HG03280 (cell line): Measurements from ENCODE around the gene ZDHHC3.
"Not testable (repeated sequence)": the region's sequence is repeated elsewhere in the genome, so short reads cannot be mapped to it uniquely, and the experiment has no call there.

Experiments
- ATAC-seq: cut with Tn5 transposase; IDR thresholded peaks from one replicate; pipeline ENCODE4 v1.9.1; 2021; ENCODE audit warnings: mild to moderate bottlenecking, moderate library complexity; ENCODE audit not compliant: unreplicated experiment

Gene ZDHHC3

GRCh38 chr3:44966795-44967278 lies 9.1 kb downstream of the ZDHHC3 start:
- ATAC-seq: no peak

- no peak for ATAC-seq
Measured at GRCh38 chr3:44965165-44965564, 10.8 kb downstream of the ZDHHC3 start.

GRCh38 chr3:44963571-44964325 lies 12.2 kb downstream of the ZDHHC3 start:
- ATAC-seq: no peak

- no peak for ATAC-seq
Measured at GRCh38 chr3:44962621-44963393, 13.2 kb downstream of the ZDHHC3 start.

- ATAC-seq: no peak
Measured at GRCh38 chr3:44961888-44962287, 14.1 kb downstream of the ZDHHC3 start.

DNA sequence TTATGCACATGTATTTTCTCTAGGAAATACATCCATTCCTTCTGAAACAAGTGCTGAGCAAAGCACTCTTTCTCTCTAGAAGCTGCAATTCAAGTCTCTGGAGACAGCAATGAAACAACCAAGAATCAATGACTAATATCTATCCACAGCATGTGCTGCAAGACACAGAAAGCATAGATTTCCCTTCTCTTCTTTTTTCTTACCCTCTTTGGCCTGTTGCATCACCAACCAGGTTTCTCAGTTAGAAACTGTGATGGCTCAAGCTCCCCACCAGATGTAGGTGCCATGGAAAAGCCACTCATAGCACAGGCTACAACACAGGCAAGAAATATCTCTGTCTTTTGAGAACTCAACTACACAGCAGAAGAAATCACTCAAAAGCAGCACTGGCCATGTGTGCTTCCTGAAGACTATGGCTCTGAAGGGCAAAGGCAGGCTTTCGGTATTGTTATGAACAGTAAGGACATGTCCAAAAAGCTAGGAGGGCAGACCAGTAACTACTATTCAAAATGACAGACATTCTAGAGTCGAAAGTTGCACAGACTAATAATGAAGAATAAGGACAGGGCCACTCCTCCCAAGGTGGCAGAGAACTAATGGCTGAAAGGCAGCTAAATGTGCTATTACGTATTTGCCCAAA lies 15.5 kb downstream of the ZDHHC3 start:
- no peak for ATAC-seq

DNA sequence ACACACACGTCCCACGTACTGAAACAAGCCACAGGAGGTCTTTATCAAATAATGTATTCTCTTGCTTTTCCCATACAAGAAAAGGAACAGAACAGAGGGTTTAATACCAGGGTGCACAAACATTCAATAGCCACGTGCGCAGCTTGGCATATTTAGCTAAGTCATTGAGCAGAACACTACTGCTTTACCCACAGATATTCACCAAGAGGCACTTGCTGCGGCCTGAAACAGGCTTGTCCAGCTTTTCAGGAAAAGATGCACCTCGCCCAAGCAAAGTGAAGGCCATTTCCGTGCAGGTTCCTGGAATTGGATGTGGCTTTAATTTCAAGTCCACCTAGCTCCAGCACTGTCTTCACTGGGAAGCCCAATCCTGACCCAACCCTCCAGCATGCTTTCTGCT lies 17.6 kb downstream of the ZDHHC3 start:
- ATAC-seq: no peak

- no peak for ATAC-seq
Measured at GRCh38 chr3:44957986-44958385, 18.0 kb downstream of the ZDHHC3 start.

- no peak for ATAC-seq
Measured at GRCh38 chr3:44955917-44956316, 20.1 kb downstream of the ZDHHC3 start.

DNA sequence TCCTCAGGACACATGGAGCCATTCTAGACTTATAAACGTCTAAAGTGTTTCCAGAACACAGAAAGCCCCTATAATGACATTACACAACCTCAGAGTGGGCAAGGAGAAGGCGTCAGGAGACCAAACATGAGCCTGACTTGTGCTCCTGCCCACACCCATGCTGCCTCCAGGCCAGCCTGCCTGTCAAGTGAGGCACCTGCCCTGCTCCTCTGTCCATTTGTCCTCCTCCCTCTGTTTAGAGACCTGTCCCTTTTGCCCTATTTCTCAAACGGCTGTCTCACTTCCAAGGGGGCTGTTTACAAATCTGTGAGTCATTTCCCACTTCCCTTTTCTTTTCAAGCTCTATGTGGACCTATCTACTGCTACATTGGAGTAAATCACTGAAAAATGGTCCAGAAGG lies 21.0 kb downstream of the ZDHHC3 start:
- ATAC-seq: no peak

GRCh38 chr3:44954304-44954703 lies 21.7 kb downstream of the ZDHHC3 start:
- ATAC-seq: no peak

- no peak for ATAC-seq
Measured at GRCh38 chr3:44952689-44953088, 23.3 kb downstream of the ZDHHC3 start.

- no peak for ATAC-seq
Measured at GRCh38 chr3:44950275-44950734, 25.7 kb downstream of the ZDHHC3 start.

GRCh38 chr3:44949770-44950169 lies 26.2 kb downstream of the ZDHHC3 start:
- ATAC-seq: not testable (repeated sequence)

- no peak for ATAC-seq
Measured at GRCh38 chr3:44948239-44948638, 27.7 kb downstream of the ZDHHC3 start.

DNA sequence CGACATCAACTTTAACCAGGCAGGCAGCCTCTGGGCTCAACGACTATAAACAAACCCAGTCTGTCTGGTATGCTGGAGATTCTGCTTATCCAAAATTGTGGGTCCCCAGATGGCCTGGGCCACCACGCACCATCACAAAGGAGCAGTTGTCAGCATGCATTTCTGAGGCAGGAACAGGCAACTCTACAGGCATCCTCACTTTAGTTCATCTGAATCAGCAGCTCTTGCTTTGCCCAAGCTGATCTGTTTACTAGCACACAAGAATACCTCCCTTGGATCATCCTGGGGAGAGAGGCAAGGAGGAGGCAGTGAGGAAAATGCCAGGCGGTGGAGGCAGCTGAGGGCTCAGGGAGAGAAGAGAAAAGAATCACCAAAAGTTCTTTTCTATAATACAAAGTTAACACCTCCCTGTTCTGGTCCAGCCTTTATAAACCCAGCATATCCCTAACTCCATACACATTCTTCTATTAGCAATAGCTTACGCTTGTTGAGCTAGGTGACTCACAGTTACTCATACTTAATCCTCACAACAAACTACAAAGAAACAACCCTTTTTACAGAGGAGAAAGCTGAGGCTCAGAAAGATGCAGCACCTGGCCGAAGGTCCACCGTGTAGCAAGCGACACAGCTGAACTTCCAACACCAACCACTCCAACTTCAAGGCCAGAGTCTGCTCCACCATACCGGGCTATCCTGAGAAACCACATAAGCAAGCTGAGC lies 33.6 kb downstream of the ZDHHC3 start:
- no peak for ATAC-seq

DNA sequence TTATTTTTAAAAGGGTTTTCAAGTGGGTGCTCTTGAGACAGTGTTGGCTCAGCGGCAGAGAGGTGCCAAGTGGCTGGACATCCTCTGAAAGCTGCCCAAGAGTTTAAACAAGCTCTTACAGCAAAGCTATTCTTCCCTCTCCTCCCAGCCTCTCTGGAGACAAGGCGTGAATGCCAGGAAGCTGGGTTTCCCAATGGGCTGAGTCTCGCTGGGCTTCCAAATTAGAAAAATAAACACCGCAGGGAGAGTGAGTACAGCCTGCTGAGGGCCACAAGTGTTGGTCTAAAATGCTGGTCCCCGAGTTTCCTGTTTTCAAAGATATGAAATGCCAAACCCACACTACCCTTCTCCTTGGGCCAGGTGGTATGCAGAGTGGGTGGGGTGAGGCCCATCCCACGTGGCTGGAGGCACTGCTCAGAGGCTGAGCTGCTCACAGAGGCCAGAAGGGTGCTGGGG lies 36.4 kb downstream of the ZDHHC3 start:
- no peak for ATAC-seq

DNA sequence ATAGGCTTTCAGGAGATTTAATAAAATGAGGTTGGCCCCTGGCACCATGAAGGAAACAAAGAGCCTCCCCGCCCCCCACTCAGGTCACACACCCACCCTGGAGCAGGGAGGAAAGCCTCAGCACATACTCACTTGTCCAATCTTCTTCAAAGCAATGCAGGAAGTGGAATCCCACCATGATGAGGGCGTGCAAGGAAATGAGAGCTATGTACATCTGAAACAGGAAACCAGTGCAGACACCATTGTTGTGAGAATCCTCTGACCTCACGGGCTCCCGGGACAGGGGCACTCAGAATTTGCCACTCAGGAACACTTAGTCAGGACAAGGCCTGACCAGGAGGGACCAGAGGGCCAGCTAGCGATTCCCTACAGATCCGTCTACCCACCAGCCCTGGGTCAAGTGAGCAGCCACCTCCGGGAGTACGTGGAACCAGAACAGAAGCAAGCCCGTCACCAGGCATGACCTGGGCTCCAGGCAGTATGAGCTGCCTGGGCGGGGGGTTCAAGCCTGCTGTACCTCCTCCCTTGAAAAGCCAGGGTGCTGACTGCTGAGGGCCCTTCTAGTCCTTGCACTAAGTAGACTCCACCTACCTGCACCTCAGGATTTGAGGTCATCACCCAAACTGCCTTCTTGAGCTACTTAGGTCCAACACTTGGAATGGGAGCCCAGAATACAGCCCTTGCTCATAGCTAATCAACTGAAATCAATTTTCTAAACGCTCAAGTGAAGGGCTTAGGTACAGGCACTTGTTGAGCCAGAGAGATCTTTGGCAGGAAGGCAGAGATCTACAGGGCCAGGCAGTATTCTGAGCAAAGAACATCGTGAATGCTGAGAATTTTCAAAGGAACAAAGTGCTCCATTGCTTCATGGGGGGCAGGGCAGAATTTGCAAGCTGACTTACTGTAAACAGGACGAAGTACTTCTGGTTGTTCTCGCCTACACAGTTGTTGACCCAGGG lies 42.7 kb downstream of the ZDHHC3 start:
- no peak for ATAC-seq

DNA sequence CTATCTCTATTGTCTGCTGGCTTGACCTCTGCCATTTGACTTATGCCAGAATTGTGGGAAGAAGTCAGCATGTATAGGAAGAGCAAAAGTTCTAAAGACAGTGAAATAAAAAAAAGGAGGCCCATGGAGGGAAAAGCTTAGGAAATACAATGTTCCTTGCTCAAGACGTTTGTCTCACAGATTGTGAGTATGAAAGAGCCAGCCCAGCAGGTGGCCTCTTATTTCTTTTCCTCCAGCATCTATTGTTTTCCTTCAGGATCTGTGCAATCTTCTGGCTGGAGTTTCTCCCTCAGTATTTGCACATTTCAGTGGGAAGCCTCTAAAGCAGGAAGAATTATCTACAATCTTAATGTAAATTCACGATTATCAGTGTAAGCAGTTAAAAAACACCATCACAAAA lies 43.7 kb downstream of the ZDHHC3 start:
- no peak for ATAC-seq

DNA sequence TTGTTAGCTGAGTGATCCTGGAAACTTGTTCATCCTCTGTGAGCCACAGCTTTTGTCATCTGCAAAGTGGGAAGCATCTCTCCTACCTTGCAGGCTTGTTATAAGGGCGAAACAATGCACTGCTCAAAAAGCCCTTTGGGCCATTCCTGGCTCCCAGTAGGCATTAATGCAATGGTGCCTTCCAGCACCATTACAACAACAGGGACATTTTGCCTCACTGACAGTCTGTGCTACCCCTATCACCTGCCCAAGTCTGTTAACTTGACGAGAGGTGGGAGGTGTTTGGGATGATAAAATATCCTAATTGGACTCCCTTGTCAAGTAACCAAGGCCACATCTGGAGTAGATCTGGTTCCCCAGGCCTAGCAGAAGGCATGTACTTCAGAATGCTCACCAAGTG lies 44.2 kb downstream of the ZDHHC3 start:
- no peak for ATAC-seq
